Keratinocyte (primary cell): Measurements from ENCODE around the gene ARHGEF2. TPM values are rescaled to one million over a fixed set of nuclear protein-coding genes. Genes with fewer than 3 reads are reported as not detected.

Experiments used
- DNase-seq: peaks from one replicate; pipeline ENCODE4 v3.0.0-alpha.2; 2011; ENCODE audit warnings: low read depth, missing footprints, low spot score
- FAIRE-seq: peaks from 2 replicates; lab custom pipeline; 2011; peaks lifted over from hg19 to GRCh38; lab: Jason Lieb, UNC
- H2AFZ ChIP-seq: 2 replicates; pipeline ENCODE4 v1.6.0; 2012; ENCODE audit warnings: low read length, control low read depth, inconsistent platforms; ENCODE audit not compliant: control insufficient read depth
- H3K27ac ChIP-seq: 2 replicates; pipeline ENCODE4 v1.5.1; 2011; ENCODE audit warnings: low read length; ENCODE audit not compliant: control insufficient read depth, insufficient read depth
- H3K27me3 ChIP-seq: 3 replicates; pipeline ENCODE4 v1.6.0; 2011; ENCODE audit warnings: low read length; ENCODE audit not compliant: control insufficient read depth, insufficient read depth; ENCODE audit errors: extremely low read depth
- H3K36me3 ChIP-seq, 2 experiments: 2 replicates in 1 of 2; 3 replicates in 1 of 2; pipeline ENCODE4 v1.5.1; 2011; ENCODE audit warnings: low read length in 2 of 2, mild to moderate bottlenecking in 1 of 2; ENCODE audit not compliant: control insufficient read depth in 2 of 2, insufficient read depth in 2 of 2; ENCODE audit errors: extremely low read depth in 1 of 2
- H3K4me1 ChIP-seq: 3 replicates; pipeline ENCODE4 v1.5.1; 2011; ENCODE audit warnings: low read length; ENCODE audit not compliant: control insufficient read depth, insufficient read depth; ENCODE audit errors: extremely low read depth
- H3K4me2 ChIP-seq: 3 replicates; pipeline ENCODE4 v1.6.0; 2011; ENCODE audit warnings: low read depth, low read length; ENCODE audit not compliant: control insufficient read depth, insufficient read depth; ENCODE audit errors: extremely low read depth
- H3K4me3 ChIP-seq, 3 experiments: fragments of 200-600 bp in 1 of 3; sonication (generic) in 1 of 3; 2 replicates in 2 of 3; 3 replicates in 1 of 3; pipeline ENCODE4 v1.5.1; 2011 to 2016; ENCODE audit warnings: low read length in 3 of 3, mild to moderate bottlenecking in 3 of 3, control low read depth in 2 of 3, inconsistent platforms in 1 of 3, low read depth in 1 of 3, mixed read lengths in 1 of 3, mixed run types in 1 of 3, moderate library complexity in 1 of 3; ENCODE audit not compliant: control insufficient read depth in 2 of 3, insufficient read depth in 2 of 3; ENCODE audit errors: extremely low read depth in 1 of 3
- H3K79me2 ChIP-seq: 2 replicates; pipeline ENCODE4 v1.6.0; 2012; ENCODE audit warnings: low read length; ENCODE audit not compliant: control insufficient read depth, insufficient read depth
- H3K9ac ChIP-seq: 3 replicates; pipeline ENCODE4 v1.6.0; 2011; ENCODE audit warnings: low read length; ENCODE audit not compliant: control insufficient read depth, insufficient read depth; ENCODE audit errors: extremely low read depth
- H3K9me1 ChIP-seq: 3 replicates; pipeline ENCODE4 v1.6.0; 2011; ENCODE audit warnings: low read length; ENCODE audit not compliant: control insufficient read depth, insufficient read depth; ENCODE audit errors: extremely low read depth
- H3K9me3 ChIP-seq: 2 replicates; pipeline ENCODE4 v1.5.1; 2012; ENCODE audit warnings: low read depth, low read length; ENCODE audit not compliant: control insufficient read depth
- H4K20me1 ChIP-seq: 3 replicates; pipeline ENCODE4 v1.6.0; 2011; ENCODE audit warnings: low read length; ENCODE audit not compliant: control insufficient read depth, insufficient read depth; ENCODE audit errors: extremely low read depth
- CTCF ChIP-seq, 3 experiments: IDR thresholded peaks in 1 of 3; conservative IDR thresholded peaks in 1 of 3; optimal IDR thresholded peaks in 1 of 3; 2 replicates in 2 of 3; 3 replicates in 1 of 3; pipeline versions ENCODE3 to v1.5.1; 2011; ENCODE audit warnings: low read length in 3 of 3, mild to moderate bottlenecking in 3 of 3, moderate library complexity in 2 of 3, control low read depth in 1 of 3, inconsistent platforms in 1 of 3; ENCODE audit not compliant: insufficient read depth in 2 of 3; ENCODE audit errors: extremely low read depth in 1 of 3
- EZH2 ChIP-seq: IDR thresholded peaks from one replicate; pipeline ENCODE4 v1.6.1; 2012; ENCODE audit warnings: inconsistent platforms, mild to moderate bottlenecking, low read length, moderate library complexity
- dilution Hi-C: fragments of 300-500 bp; cut with MboI; formaldehyde crosslinking; loops from one replicate; pipeline ENCODE4 v1.7.0; 2020; ENCODE audit warnings: low sequenced_read_pairs; ENCODE audit not compliant: extremely low pct_ligation_motif_present
- polyA plus RNA-seq, 5 experiments: library from polyadenylated mRNA; depleted of rRNA in 3 of 5; stranded (reverse) in 3 of 5; stranded (forward) in 1 of 5; unstranded in 1 of 5; fragments of >200 nt; gene quantifications; 1 replicate in 1 of 5; 2 replicates in 3 of 5; 3 replicates in 1 of 5; pipeline versions ENCODE4 v1.2.1 to v1.2.3, GENCODE V29; 2011 to 2012; ENCODE audit warnings: missing spikeins in 2 of 5, low read depth in 1 of 5, low replicate concordance in 1 of 5

The ARHGEF2 gene
- polyA plus RNA-seq, 1 donor (not counting 4 experiments of a cell fraction or from before 2014, with no cell fraction given): 38.7 TPM

GRCh38 chr1:155982106-155982505 lies 3.8 kb upstream of the ARHGEF2 start:
- H3K4me3 ChIP-seq: peak overlapping the region in 1 of 3 experiments; percentile 62
- peaks cover 61% of the 10 kb centered on the region for H3K4me1 ChIP-seq
- H3K9me1 ChIP-seq: peaks cover 2% of the 10 kb centered on the region
- H3K36me3 ChIP-seq: no peaks in the 10 kb centered on the region
- dilution Hi-C loops: no loop called here
- H3K27ac ChIP-seq: peak overlapping the region; percentile 93
- peak overlapping the region; percentile 44 for H3K9ac ChIP-seq
- DNase-seq (no peak), FAIRE-seq (no peak)
- H2AFZ ChIP-seq: no peak overlapping the region
- peaks cover 23% of the 10 kb centered on the region for H3K79me2 ChIP-seq
- H3K4me2 ChIP-seq: peak overlapping the region; percentile 97
- H3K9me3 ChIP-seq: no peaks in the 10 kb centered on the region
- H4K20me1 ChIP-seq: no peaks in the 10 kb centered on the region
- no peaks in the 10 kb centered on the region for H3K27me3 ChIP-seq
- TF ChIP-seq EZH2 (no peak), CTCF (optimal IDR thresholded peaks at IDR 0.05 in 1 of 3, IDR thresholded peaks at IDR 0.05 in 1 of 3, conservative IDR thresholded peaks at IDR 0.05 in 1 of 3; ENCODE audit: extremely low read depth in 1 of 3, insufficient read depth in 2 of 3, low read length in 3 of 3) (no peak)

- H4K20me1 ChIP-seq: no peaks in the 10 kb centered on the region
- H3K9me3 ChIP-seq: no peaks in the 10 kb centered on the region
- no peaks in the 10 kb centered on the region for H3K36me3 ChIP-seq
- FAIRE-seq: no peak
- peaks cover 66% of the 10 kb centered on the region for H3K4me1 ChIP-seq
- H3K9ac ChIP-seq: no peak overlapping the region
- peak overlapping the region; percentile 1 for H3K27ac ChIP-seq
- no peak overlapping the region for H2AFZ ChIP-seq
- H3K4me3 ChIP-seq: peak overlapping the region in 1 of 3 experiments; percentile 62
- DNase-seq: no peak
- dilution Hi-C loops: no loop called here
- TF ChIP-seq CTCF (optimal IDR thresholded peaks at IDR 0.05 in 1 of 3, IDR thresholded peaks at IDR 0.05 in 1 of 3, conservative IDR thresholded peaks at IDR 0.05 in 1 of 3; ENCODE audit: extremely low read depth in 1 of 3, insufficient read depth in 2 of 3, low read length in 3 of 3) (no peak), EZH2 (no peak)
- no peaks in the 10 kb centered on the region for H3K27me3 ChIP-seq
- peaks cover 2% of the 10 kb centered on the region for H3K9me1 ChIP-seq
- H3K79me2 ChIP-seq: peaks cover 28% of the 10 kb centered on the region
- H3K4me2 ChIP-seq: peak overlapping the region; percentile 97
These were observed 3.1 kb upstream of the ARHGEF2 start for GRCh38 chr1:155981266-155982088.
